ENCODE data around the gene NFIA. TPM values are rescaled to one million over a fixed set of nuclear protein-coding genes. Genes with fewer than 3 reads are reported as not detected.

The NFIA gene
- total and polyA plus RNA-seq, 2 of the 13 experiments (the other 11 are each of a cell fraction or from before 2014, with no cell fraction given) = 14.7 to 28.5 TPM

DNA sequence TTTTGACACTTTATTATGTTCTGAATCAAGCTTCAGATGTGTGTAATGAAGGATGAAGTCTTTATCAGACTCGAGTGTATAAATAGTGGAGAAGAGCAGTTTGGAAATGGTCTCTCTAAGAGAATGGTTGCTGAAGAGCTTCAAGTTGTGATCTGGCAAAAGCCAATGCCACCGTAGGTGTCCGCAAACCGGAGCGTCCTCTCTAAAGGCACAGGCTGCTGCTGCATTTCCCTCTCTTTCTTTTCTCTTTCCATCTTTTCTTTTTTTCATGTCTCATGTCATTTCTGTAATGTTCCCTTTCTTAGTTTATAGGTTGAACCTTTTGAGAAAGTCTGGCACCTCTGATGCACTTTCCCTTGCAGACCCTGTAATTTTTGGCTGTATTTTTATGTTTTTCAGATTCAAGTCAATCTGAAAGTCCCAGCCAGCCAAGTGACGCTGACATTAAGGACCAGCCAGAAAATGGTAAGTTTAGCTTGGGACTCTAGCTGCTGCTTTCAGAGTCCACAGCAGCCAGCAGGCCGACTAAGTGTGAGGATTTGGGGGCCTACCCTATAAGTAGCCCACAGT, 194.8 kb downstream of the NFIA start:
- H3K9me3 ChIP-seq (ENCODE audit: low read length) = no peaks in the 10 kb centered on the region
- no peak overlapping the region for H3K9ac ChIP-seq (ENCODE audit: insufficient read depth, low read depth, low read length)
- H3K4me1 ChIP-seq (ENCODE audit: insufficient read depth, low read length) = peaks cover 9% of the 10 kb centered on the region
- 93% methylated on average over 7 of the region's 7 CpGs for WGBS (ENCODE audit: low lambda C conversion rate)
- no peak for DNase-seq (ENCODE audit: low spot score)
- intact Hi-C loops (cut with micrococcal nuclease; ENCODE audit: unreplicated experiment) = no loop called here
- BruUV-seq (replicated peaks) = no TSS peak
- no peaks in the 10 kb centered on the region; a peak in 1 of 5 replicates for H3K27me3 ChIP-seq (ENCODE audit: control insufficient read depth in 1 of 2, insufficient read depth in 2 of 2, low read length in 2 of 2)
- POLR2A ChIA-PET = no interaction called here
- CTCF ChIA-PET (ENCODE audit: low intra/inter-chr PET ratio, low total read pairs) = no interaction called here
- no peaks in the 10 kb centered on the region for H4K20me1 ChIP-seq (ENCODE audit: insufficient read depth, low read length)
- H3K79me2 ChIP-seq (ENCODE audit: insufficient read depth, low read length) = peaks cover 38% of the 10 kb centered on the region
- in situ Hi-C loops (cut with HindIII; ENCODE audit: extremely low pct_ligation_motif_present, low pct_unique_long_range_greater_than_20kb) = no loop called here
- no peak overlapping the region for H3K27ac ChIP-seq (ENCODE audit: extremely low read length, insufficient read depth, low read length)
- peaks cover 3 to 21% of the 10 kb centered on the region in 2 experiments; a peak in 4 of 5 replicates for H3K36me3 ChIP-seq (replicated peaks in 1 of 2; ENCODE audit: control insufficient read depth in 1 of 2, insufficient read depth in 2 of 2, low read length in 2 of 2)
- H3K4me2 ChIP-seq (ENCODE audit: low read depth, low read length) = no peak overlapping the region
- no peak for ATAC-seq
- no peak for FAIRE-seq
- no peak overlapping the region for H3K4me3 ChIP-seq (replicated peaks in 1 of 3; ENCODE audit: insufficient read depth in 1 of 3, low read depth in 2 of 3, low read length in 3 of 3)
- H2AFZ ChIP-seq (ENCODE audit: low read length) = no peak overlapping the region
- TF ChIP-seq NR2F6 (IDR thresholded peaks at IDR 0.05) (no peak), NR2F6 (CRISPR knock-in tag; IDR thresholded peaks at IDR 0.05) (no peak), NR3C1 (CRISPR knock-in tag; IDR thresholded peaks at IDR 0.05) (no peak), DNMT1 (CRISPR knock-in tag; IDR thresholded peaks at IDR 0.05) (no peak), ERF (CRISPR knock-in tag; IDR thresholded peaks at IDR 0.05) (no peak), HDAC6 (IDR thresholded peaks at IDR 0.05; ENCODE audit: low read depth, low read length) (no peak), ZFP1 (CRISPR knock-in tag; IDR thresholded peaks at IDR 0.05) (no peak), ZFP36L1 (CRISPR knock-in tag; IDR thresholded peaks at IDR 0.05) (no peak), HOXA9 (CRISPR knock-in tag; IDR thresholded peaks at IDR 0.05; ENCODE audit: borderline replicate concordance) (no peak)
- TF ChIP-seq, protein P1, sequence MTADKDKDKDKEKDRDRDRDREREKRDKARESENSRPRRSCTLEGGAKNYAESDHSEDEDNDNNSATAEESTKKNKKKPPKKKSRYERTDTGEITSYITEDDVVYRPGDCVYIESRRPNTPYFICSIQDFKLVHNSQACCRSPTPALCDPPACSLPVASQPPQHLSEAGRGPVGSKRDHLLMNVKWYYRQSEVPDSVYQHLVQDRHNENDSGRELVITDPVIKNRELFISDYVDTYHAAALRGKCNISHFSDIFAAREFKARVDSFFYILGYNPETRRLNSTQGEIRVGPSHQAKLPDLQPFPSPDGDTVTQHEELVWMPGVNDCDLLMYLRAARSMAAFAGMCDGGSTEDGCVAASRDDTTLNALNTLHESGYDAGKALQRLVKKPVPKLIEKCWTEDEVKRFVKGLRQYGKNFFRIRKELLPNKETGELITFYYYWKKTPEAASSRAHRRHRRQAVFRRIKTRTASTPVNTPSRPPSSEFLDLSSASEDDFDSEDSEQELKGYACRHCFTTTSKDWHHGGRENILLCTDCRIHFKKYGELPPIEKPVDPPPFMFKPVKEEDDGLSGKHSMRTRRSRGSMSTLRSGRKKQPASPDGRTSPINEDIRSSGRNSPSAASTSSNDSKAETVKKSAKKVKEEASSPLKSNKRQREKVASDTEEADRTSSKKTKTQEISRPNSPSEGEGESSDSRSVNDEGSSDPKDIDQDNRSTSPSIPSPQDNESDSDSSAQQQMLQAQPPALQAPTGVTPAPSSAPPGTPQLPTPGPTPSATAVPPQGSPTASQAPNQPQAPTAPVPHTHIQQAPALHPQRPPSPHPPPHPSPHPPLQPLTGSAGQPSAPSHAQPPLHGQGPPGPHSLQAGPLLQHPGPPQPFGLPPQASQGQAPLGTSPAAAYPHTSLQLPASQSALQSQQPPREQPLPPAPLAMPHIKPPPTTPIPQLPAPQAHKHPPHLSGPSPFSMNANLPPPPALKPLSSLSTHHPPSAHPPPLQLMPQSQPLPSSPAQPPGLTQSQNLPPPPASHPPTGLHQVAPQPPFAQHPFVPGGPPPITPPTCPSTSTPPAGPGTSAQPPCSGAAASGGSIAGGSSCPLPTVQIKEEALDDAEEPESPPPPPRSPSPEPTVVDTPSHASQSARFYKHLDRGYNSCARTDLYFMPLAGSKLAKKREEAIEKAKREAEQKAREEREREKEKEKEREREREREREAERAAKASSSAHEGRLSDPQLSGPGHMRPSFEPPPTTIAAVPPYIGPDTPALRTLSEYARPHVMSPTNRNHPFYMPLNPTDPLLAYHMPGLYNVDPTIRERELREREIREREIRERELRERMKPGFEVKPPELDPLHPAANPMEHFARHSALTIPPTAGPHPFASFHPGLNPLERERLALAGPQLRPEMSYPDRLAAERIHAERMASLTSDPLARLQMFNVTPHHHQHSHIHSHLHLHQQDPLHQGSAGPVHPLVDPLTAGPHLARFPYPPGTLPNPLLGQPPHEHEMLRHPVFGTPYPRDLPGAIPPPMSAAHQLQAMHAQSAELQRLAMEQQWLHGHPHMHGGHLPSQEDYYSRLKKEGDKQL (CRISPR knock-in tag; IDR thresholded peaks at IDR 0.05; ENCODE audit: low read depth) = no peak
- TF ChIP-seq, protein P2, sequence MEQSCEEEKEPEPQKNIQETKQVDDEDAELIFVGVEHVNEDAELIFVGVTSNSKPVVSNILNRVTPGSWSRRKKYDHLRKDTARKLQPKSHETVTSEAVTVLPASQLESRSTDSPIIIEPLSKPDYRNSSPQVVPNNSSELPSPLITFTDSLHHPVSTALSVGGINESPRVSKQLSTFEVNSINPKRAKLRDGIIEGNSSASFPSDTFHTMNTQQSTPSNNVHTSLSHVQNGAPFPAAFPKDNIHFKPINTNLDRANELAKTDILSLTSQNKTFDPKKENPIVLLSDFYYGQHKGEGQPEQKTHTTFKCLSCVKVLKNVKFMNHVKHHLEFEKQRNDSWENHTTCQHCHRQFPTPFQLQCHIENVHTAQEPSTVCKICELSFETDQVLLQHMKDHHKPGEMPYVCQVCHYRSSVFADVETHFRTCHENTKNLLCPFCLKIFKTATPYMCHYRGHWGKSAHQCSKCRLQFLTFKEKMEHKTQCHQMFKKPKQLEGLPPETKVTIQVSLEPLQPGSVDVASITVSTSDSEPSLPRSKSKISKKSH (CRISPR knock-in tag; IDR thresholded peaks at IDR 0.05; ENCODE audit: borderline replicate concordance) = no peak
- TF ChIP-seq, protein P3, sequence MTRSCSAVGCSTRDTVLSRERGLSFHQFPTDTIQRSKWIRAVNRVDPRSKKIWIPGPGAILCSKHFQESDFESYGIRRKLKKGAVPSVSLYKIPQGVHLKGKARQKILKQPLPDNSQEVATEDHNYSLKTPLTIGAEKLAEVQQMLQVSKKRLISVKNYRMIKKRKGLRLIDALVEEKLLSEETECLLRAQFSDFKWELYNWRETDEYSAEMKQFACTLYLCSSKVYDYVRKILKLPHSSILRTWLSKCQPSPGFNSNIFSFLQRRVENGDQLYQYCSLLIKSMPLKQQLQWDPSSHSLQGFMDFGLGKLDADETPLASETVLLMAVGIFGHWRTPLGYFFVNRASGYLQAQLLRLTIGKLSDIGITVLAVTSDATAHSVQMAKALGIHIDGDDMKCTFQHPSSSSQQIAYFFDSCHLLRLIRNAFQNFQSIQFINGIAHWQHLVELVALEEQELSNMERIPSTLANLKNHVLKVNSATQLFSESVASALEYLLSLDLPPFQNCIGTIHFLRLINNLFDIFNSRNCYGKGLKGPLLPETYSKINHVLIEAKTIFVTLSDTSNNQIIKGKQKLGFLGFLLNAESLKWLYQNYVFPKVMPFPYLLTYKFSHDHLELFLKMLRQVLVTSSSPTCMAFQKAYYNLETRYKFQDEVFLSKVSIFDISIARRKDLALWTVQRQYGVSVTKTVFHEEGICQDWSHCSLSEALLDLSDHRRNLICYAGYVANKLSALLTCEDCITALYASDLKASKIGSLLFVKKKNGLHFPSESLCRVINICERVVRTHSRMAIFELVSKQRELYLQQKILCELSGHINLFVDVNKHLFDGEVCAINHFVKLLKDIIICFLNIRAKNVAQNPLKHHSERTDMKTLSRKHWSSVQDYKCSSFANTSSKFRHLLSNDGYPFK (CRISPR knock-in tag; IDR thresholded peaks at IDR 0.05; ENCODE audit: borderline replicate concordance) = no peak
- TF ChIP-seq, protein P4, sequence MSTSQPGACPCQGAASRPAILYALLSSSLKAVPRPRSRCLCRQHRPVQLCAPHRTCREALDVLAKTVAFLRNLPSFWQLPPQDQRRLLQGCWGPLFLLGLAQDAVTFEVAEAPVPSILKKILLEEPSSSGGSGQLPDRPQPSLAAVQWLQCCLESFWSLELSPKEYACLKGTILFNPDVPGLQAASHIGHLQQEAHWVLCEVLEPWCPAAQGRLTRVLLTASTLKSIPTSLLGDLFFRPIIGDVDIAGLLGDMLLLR (CRISPR knock-in tag; IDR thresholded peaks at IDR 0.05) = no peak
- TF ChIP-seq, protein P5, sequence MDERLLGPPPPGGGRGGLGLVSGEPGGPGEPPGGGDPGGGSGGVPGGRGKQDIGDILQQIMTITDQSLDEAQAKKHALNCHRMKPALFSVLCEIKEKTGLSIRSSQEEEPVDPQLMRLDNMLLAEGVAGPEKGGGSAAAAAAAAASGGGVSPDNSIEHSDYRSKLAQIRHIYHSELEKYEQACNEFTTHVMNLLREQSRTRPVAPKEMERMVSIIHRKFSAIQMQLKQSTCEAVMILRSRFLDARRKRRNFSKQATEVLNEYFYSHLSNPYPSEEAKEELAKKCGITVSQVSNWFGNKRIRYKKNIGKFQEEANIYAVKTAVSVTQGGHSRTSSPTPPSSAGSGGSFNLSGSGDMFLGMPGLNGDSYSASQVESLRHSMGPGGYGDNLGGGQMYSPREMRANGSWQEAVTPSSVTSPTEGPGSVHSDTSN (CRISPR knock-in tag; IDR thresholded peaks at IDR 0.05) = no peak
